ENCODE results near the gene DENND2D. TPM values are rescaled to one million over a fixed set of nuclear protein-coding genes. Genes with fewer than 3 reads are reported as not detected.

Gene DENND2D
- total RNA-seq, 1 donor from 2014 or later: 4.4 TPM

DNA sequence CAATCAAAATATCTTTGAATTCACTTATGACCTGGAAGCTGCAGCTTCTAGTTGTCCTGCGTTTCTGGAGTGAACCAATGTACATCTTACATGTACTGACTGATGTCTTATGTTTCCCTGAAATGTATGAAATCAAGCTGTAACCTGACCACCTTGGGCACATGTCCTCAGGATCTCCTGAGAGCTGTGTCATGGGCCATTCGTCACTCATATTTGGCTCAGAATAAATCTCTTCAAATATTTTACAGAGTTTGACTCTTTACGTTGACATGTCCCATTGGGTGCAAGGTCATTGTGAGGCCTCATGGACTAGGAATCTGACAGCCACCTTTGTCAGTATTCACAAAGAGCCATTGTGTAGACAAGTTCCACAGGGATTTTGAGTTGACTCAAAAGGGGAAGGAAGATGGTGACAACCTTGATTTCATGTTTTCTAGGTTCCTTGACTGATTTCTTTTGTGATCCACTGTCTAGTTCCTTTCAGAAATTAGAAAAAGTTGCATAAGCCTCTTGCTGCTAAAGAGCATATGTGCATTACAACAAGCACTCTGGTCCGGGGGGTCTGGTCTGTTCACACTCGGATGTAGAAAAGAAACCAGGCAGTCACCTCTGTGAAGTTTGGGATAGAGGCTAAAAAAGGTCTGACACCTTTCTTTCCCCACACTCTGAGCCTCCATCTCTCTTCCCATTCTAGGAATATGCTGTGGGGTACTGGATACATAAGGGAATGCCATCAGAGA lies 37.8 kb upstream of the DENND2D start:
- Histone ChIP-seq H3K36me3 (no peaks in the 10 kb centered on the region), H3K27me3 (no peaks in the 10 kb centered on the region), H3K27ac (no peak overlapping the region), H3K4me3 (no peak overlapping the region), H3K4me1 (no peaks in the 10 kb centered on the region), H3K9me3 (no peaks in the 10 kb centered on the region)
- no peak for TF ChIP-seq CTCF (IDR thresholded peaks at IDR 0.05)
- no peak for DNase-seq (ENCODE audit: low spot score in 2 of 2)
- intact Hi-C loops (cut with DNase I): no loop called here

DNA sequence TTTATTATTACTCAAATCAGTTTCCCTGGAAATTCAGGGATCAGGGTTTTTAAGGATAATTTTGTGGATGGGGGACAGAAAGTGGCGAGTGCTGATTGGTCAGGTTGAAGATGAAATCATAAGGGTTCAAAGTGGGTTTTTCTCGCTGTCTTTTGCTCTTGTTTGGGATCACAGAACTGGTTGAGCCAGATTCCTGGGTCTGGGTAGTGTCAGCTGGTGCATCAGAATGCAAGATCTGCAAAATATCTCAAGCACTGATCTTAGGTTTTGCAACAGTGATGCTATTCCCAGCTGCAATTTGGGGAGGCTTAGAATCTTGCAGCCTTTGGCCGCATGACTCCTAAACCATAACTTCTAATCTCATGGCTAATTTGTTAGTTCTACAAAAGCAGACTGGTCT lies 36.4 kb upstream of the DENND2D start:
- no peaks in the 10 kb centered on the region for H3K27me3 ChIP-seq
- H3K9me3 ChIP-seq: no peaks in the 10 kb centered on the region
- no peak overlapping the region for H3K27ac ChIP-seq
- H3K4me1 ChIP-seq: no peaks in the 10 kb centered on the region
- no peak overlapping the region for H3K4me3 ChIP-seq
- no peak for DNase-seq (ENCODE audit: low spot score in 2 of 2)
- H3K36me3 ChIP-seq: no peaks in the 10 kb centered on the region
- intact Hi-C loops (cut with DNase I): no loop called here
- TF ChIP-seq CTCF (IDR thresholded peaks at IDR 0.05): no peak

- Histone ChIP-seq H3K4me3 (no peak overlapping the region), H3K4me1 (no peaks in the 10 kb centered on the region), H3K27ac (no peak overlapping the region), H3K27me3 (no peaks in the 10 kb centered on the region), H3K36me3 (no peaks in the 10 kb centered on the region), H3K9me3 (no peaks in the 10 kb centered on the region)
- DNase-seq (ENCODE audit: low spot score in 2 of 2): no peak
- intact Hi-C loops (cut with DNase I): no loop called here
- TF ChIP-seq CTCF (IDR thresholded peaks at IDR 0.05): no peak
Measured at GRCh38 chr1:111236379-111236778, 35.9 kb upstream of the DENND2D start.

GRCh38 chr1:111234866-111235265 lies 34.4 kb upstream of the DENND2D start:
- Histone ChIP-seq H3K27ac (no peak overlapping the region), H3K27me3 (no peaks in the 10 kb centered on the region), H3K4me1 (no peaks in the 10 kb centered on the region), H3K4me3 (no peak overlapping the region), H3K9me3 (no peaks in the 10 kb centered on the region), H3K36me3 (no peaks in the 10 kb centered on the region)
- DNase-seq (ENCODE audit: low spot score in 2 of 2): no peak
- intact Hi-C loops (cut with DNase I): no loop called here
- TF ChIP-seq CTCF (IDR thresholded peaks at IDR 0.05): no peak

DNA sequence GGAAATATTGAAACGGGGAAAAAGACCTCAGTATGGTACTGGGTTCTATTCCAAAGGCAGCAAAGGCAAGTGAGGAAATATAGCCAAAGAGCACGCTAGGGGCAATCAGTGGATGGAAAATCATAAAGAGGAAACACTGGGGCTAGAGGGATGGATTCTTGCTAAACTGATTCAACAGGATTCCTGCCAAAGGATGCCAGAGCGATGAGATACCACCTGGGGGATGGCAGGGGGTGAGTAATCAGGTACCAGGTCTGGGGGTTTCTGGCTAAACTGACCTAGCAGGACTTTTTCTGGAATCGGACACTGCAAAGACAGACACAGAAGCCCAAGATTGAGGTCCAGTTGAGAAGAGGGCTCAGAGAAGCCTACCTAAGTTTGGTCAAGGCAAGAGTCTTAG lies 33.8 kb upstream of the DENND2D start:
- DNase-seq (ENCODE audit: low spot score in 2 of 2): no peak
- H3K27me3 ChIP-seq: no peaks in the 10 kb centered on the region
- H3K36me3 ChIP-seq: no peaks in the 10 kb centered on the region
- TF ChIP-seq CTCF (IDR thresholded peaks at IDR 0.05): no peak
- no peak overlapping the region for H3K27ac ChIP-seq
- intact Hi-C loops (cut with DNase I): no loop called here
- no peaks in the 10 kb centered on the region for H3K9me3 ChIP-seq
- no peak overlapping the region for H3K4me3 ChIP-seq
- no peaks in the 10 kb centered on the region for H3K4me1 ChIP-seq

DNA sequence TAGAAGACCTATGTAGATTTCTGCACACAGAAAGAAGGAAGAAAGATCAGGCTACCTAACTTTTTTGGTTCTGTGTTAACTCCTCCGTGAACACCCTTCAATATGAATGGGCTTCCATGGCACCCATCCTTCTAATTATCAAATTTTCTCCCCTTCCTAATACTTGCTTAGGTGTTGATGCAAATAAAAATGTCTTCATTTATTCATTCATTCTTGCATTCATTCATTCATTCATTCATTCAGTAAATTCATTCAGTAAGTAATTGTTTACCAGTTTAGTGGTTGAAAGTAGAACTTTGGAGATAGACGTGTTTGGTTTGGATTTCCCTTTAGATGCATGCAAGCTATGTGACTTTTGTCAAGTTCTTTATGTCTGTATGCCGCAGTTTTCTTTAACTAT lies 31.7 kb upstream of the DENND2D start:
- Histone ChIP-seq H3K36me3 (no peaks in the 10 kb centered on the region), H3K27ac (no peak overlapping the region), H3K4me1 (peaks cover 0 to 3% of the 10 kb centered on the region in 2 donors), H3K4me3 (no peak overlapping the region), H3K9me3 (no peaks in the 10 kb centered on the region), H3K27me3 (no peaks in the 10 kb centered on the region)
- DNase-seq (ENCODE audit: low spot score in 2 of 2): no peak
- TF ChIP-seq CTCF (IDR thresholded peaks at IDR 0.05): no peak
- intact Hi-C loops (cut with DNase I): no loop called here
